H1 (cell line): ENCODE results near the gene BCLAF3. TPM values are rescaled to one million over a fixed set of nuclear protein-coding genes. Genes with fewer than 3 reads are reported as not detected.

ENCODE experiments used
- CTCF ChIA-PET: fragments of 300-600 bp; sonication (Branson Sonifier 250); formaldehyde crosslinking; loops from one replicate; lab custom pipeline; 2021; ENCODE audit not compliant: partially characterized antibody; lab: Charles Lee
- POLR2A ChIA-PET: fragments of 300-600 bp; sonication (Branson Sonifier 250); formaldehyde crosslinking; loops from one replicate; lab custom pipeline; 2021; ENCODE audit warnings: inconsistent platforms; ENCODE audit not compliant: partially characterized antibody; lab: Charles Lee
- DNase-seq, 2 experiments: peaks; one replicate each; pipeline versions ENCODE4 v3.0.0 to v3.0.0-alpha.2; 2010 to 2022; ENCODE audit warnings: low spot score in 2 of 2, low read depth in 1 of 2, mixed read lengths in 1 of 2
- FAIRE-seq: peaks from 2 replicates; lab custom pipeline; 2011; peaks lifted over from hg19 to GRCh38; lab: Jason Lieb, UNC
- H2AFZ ChIP-seq: 2 replicates; pipeline ENCODE4 v1.8.1; 2012; ENCODE audit warnings: low read length, inconsistent platforms
- H2AK5ac ChIP-seq: 2 replicates; pipeline ENCODE4 v1.6.1; 2013; ENCODE audit warnings: low read depth, low read length
- H2BK120ac ChIP-seq: replicated peaks from 2 replicates; pipeline ENCODE3; 2013; ENCODE audit warnings: low read depth, low read length, inconsistent platforms
- H2BK12ac ChIP-seq: 2 replicates; pipeline ENCODE4 v1.6.1; 2013; ENCODE audit warnings: low read depth, low read length
- H2BK15ac ChIP-seq: 2 replicates; pipeline ENCODE4 v1.6.1; 2013; ENCODE audit warnings: low read length
- H2BK20ac ChIP-seq: 2 replicates; pipeline ENCODE4 v1.6.1; 2013; ENCODE audit warnings: low read length
- H2BK5ac ChIP-seq: 2 replicates; pipeline ENCODE4 v1.6.1; 2013; ENCODE audit warnings: low read depth, low read length
- H3K14ac ChIP-seq: 2 replicates; pipeline ENCODE4 v1.6.1; 2013; ENCODE audit warnings: inconsistent platforms; ENCODE audit not compliant: insufficient read length
- H3K18ac ChIP-seq: 2 replicates; pipeline ENCODE4 v1.6.1; 2013; ENCODE audit warnings: low read length; ENCODE audit errors: extremely low read depth
- H3K23ac ChIP-seq: 2 replicates; pipeline ENCODE4 v1.6.1; 2013; ENCODE audit warnings: inconsistent platforms; ENCODE audit not compliant: insufficient read length
- H3K23me2 ChIP-seq: 2 replicates; pipeline ENCODE4 v1.6.1; 2013; ENCODE audit warnings: low read depth, low read length
- H3K27ac ChIP-seq: 2 replicates; pipeline ENCODE4 v1.6.1; 2011; ENCODE audit warnings: low read depth, low read length, inconsistent platforms
- H3K27me3 ChIP-seq, 4 experiments: replicated peaks in 1 of 4; 1 replicate in 1 of 4; 2 replicates in 3 of 4; pipeline versions ENCODE4 v1.6.1 to v1.8.1; 2011 to 2013; ENCODE audit warnings: low read length in 3 of 4, mild to moderate bottlenecking in 3 of 4, inconsistent platforms in 2 of 4, mixed read lengths in 2 of 4, moderate library complexity in 1 of 4; ENCODE audit not compliant: control insufficient read depth in 3 of 4, insufficient read depth in 3 of 4; ENCODE audit errors: extremely low read depth in 1 of 4
- H3K36me3 ChIP-seq, 4 experiments: 2 replicates each; pipeline versions ENCODE4 v1.6.1 to v1.8.1; 2011 to 2013; ENCODE audit warnings: mild to moderate bottlenecking in 4 of 4, low read length in 3 of 4, moderate library complexity in 2 of 4, control low read depth in 1 of 4, inconsistent platforms in 1 of 4; ENCODE audit not compliant: insufficient read depth in 4 of 4, control insufficient read depth in 2 of 4
- H3K4ac ChIP-seq: replicated peaks from 2 replicates; pipeline ENCODE3; 2013; ENCODE audit warnings: low read length, low read depth, mixed read lengths, inconsistent platforms; ENCODE audit not compliant: insufficient read length
- H3K4me1 ChIP-seq, 4 experiments: replicated peaks in 1 of 4; 1 replicate in 1 of 4; 2 replicates in 3 of 4; pipeline versions ENCODE4 v1.6.1 to v1.8.1; 2011 to 2013; ENCODE audit warnings: low read length in 3 of 4, inconsistent platforms in 2 of 4, mixed read lengths in 1 of 4; ENCODE audit not compliant: insufficient read depth in 4 of 4, control insufficient read depth in 3 of 4
- H3K4me2 ChIP-seq, 2 experiments: 2 replicates each; pipeline versions ENCODE4 v1.6.1 to v1.8.1; 2011 to 2013; ENCODE audit warnings: low read depth in 2 of 2, low read length in 2 of 2, control low read depth in 1 of 2, inconsistent platforms in 1 of 2, mild to moderate bottlenecking in 1 of 2; ENCODE audit not compliant: insufficient read depth in 1 of 2
- H3K4me3 ChIP-seq, 4 experiments: fragments of 200-600, 300-600 bp in 1 of 4; sonication (generic), shearing (Covaris generic), sonication (Bioruptor Twin) in 1 of 4; 2 replicates each; pipeline versions ENCODE4 v1.5.1 to v1.8.1; 2011 to 2016; ENCODE audit warnings: low read length in 4 of 4, low read depth in 3 of 4, control low read depth in 2 of 4, inconsistent platforms in 2 of 4, mild to moderate bottlenecking in 2 of 4, mixed read lengths in 1 of 4, moderate library complexity in 1 of 4; ENCODE audit not compliant: insufficient read depth in 2 of 4; ENCODE audit errors: extremely low read depth in 1 of 4
- H3K56ac ChIP-seq: replicated peaks from 2 replicates; pipeline ENCODE3; 2013; ENCODE audit warnings: low read depth, mild to moderate bottlenecking, mixed read lengths, low read length, inconsistent platforms; ENCODE audit not compliant: insufficient read length
- H3K79me1 ChIP-seq: 2 replicates; pipeline ENCODE4 v1.6.1; 2013; ENCODE audit warnings: low read depth, low read length, control low read depth
- H3K79me2 ChIP-seq, 2 experiments: 2 replicates each; pipeline versions ENCODE4 v1.6.1 to v1.8.1; 2012 to 2013; ENCODE audit warnings: low read length in 2 of 2, mild to moderate bottlenecking in 2 of 2, inconsistent platforms in 1 of 2; ENCODE audit not compliant: insufficient read depth in 2 of 2, control insufficient read depth in 1 of 2
- H3K9ac ChIP-seq, 4 experiments: replicated peaks in 1 of 4; 1 replicate in 1 of 4; 2 replicates in 3 of 4; pipeline versions ENCODE4 v1.6.1 to v1.8.1; 2011 to 2013; ENCODE audit warnings: low read depth in 3 of 4, low read length in 3 of 4, control low read depth in 2 of 4, mild to moderate bottlenecking in 2 of 4, moderate library complexity in 2 of 4, inconsistent platforms in 1 of 4; ENCODE audit errors: extremely low read depth in 1 of 4
- H3K9me3 ChIP-seq, 2 experiments: 2 replicates each; pipeline versions ENCODE4 v1.6.1 to v1.8.1; 2012 to 2013; ENCODE audit warnings: mild to moderate bottlenecking in 2 of 2, moderate library complexity in 2 of 2, control low read depth in 1 of 2, inconsistent platforms in 1 of 2, low read depth in 1 of 2, low read length in 1 of 2, mixed read lengths in 1 of 2; ENCODE audit not compliant: insufficient read depth in 2 of 2
- H4K20me1 ChIP-seq, 2 experiments: replicated peaks in 1 of 2; 2 replicates each; pipeline versions ENCODE3 to v1.8.1; 2011 to 2013; ENCODE audit warnings: inconsistent platforms in 2 of 2, low read length in 2 of 2, mild to moderate bottlenecking in 1 of 2; ENCODE audit not compliant: insufficient read depth in 2 of 2, control insufficient read depth in 1 of 2
- H4K5ac ChIP-seq: 2 replicates; pipeline ENCODE4 v1.6.1; 2013; ENCODE audit warnings: low read length, low read depth, mixed read lengths, inconsistent platforms; ENCODE audit not compliant: insufficient read length
- H4K8ac ChIP-seq: 2 replicates; pipeline ENCODE4 v1.8.0; 2013; ENCODE audit warnings: mild to moderate bottlenecking, moderate library complexity, low read length, inconsistent platforms; ENCODE audit not compliant: insufficient read depth; ENCODE audit errors: extremely low read depth
- H4K91ac ChIP-seq: replicated peaks from 2 replicates; pipeline ENCODE3; 2013; ENCODE audit warnings: low read length, mixed read lengths, inconsistent platforms; ENCODE audit not compliant: insufficient read length
- FOSL1 ChIP-seq: IDR thresholded peaks from 2 replicates; pipeline ENCODE4 v1.6.1; 2011; ENCODE audit warnings: mild to moderate bottlenecking, low read depth, low read length, moderate library complexity; ENCODE audit not compliant: insufficient read depth
- HDAC2 ChIP-seq, 2 experiments: fragments of 300-600 bp in 1 of 2; sonication (generic) in 1 of 2; IDR thresholded peaks; 2 replicates each; pipeline ENCODE4 v1.6.1; 2011 to 2012; ENCODE audit warnings: low read depth in 2 of 2, low read length in 2 of 2, mild to moderate bottlenecking in 2 of 2, moderate library complexity in 2 of 2, borderline replicate concordance in 1 of 2, inconsistent platforms in 1 of 2
- HDAC6 ChIP-seq: IDR thresholded peaks from one replicate; pipeline ENCODE4 v1.7.1; 2012; ENCODE audit warnings: low read depth, mild to moderate bottlenecking, inconsistent platforms, low read length, moderate library complexity
- JUN ChIP-seq: IDR thresholded peaks from 2 replicates; pipeline ENCODE4 v1.6.1; 2011; ENCODE audit warnings: low read depth, mild to moderate bottlenecking, improper control_type of control experiment, low read length
- RAD21 ChIP-seq, 2 experiments: IDR thresholded peaks in 1 of 2; conservative IDR thresholded peaks in 1 of 2; 2 replicates each; pipeline ENCODE4 v1.6.1; 2011; ENCODE audit warnings: low read depth in 2 of 2, low read length in 2 of 2, improper control_type of control experiment in 1 of 2, inconsistent platforms in 1 of 2, mild to moderate bottlenecking in 1 of 2, moderate library complexity in 1 of 2
- SIN3A ChIP-seq, 2 experiments: IDR thresholded peaks in 1 of 2; conservative IDR thresholded peaks in 1 of 2; 2 replicates each; pipeline ENCODE4 v1.6.1; 2011 to 2012; ENCODE audit warnings: low read length in 2 of 2, improper control_type of control experiment in 1 of 2, low read depth in 1 of 2, mild to moderate bottlenecking in 1 of 2
- SP2 ChIP-seq: IDR thresholded peaks from 2 replicates; pipeline ENCODE4 v1.6.1; 2012; ENCODE audit warnings: mild to moderate bottlenecking, low read length, inconsistent platforms
- USF2 ChIP-seq: IDR thresholded peaks from 2 replicates; pipeline ENCODE4 v1.6.1; 2011; ENCODE audit warnings: low read length, improper control_type of control experiment
- WGBS, 2 experiments: shearing (Covaris generic) in 1 of 2; methylation state at CpG; one replicate each; pipeline versions ENCODE4 v1.1.6 to v1.1.7; 2013 to 2015; ENCODE audit warnings: low lambda C conversion rate in 2 of 2, mixed read lengths in 2 of 2, inconsistent platforms in 1 of 2, low coverage in 1 of 2, missing lambda C conversion rate in 1 of 2; ENCODE audit not compliant: insufficient replicate concordance in 2 of 2, insufficient coverage in 1 of 2, insufficient read length in 1 of 2; ENCODE audit errors: extremely low coverage in 1 of 2, missing lambda C conversion rate in 1 of 2; 5-methylcytosine and 5-hydroxymethylcytosine counted together
- polyA plus RNA-seq, 7 experiments: library from polyadenylated mRNA; depleted of rRNA in 3 of 7; stranded (reverse) in 5 of 7; unstranded in 2 of 7; fragments of >200 nt in 5 of 7; fragments of 200-250 nt in 2 of 7; gene quantifications; 1 replicate in 5 of 7; 2 replicates in 1 of 7; 4 replicates in 1 of 7; pipeline versions ENCODE4 v1.2.1 to v1.2.3, GENCODE V29; 2011 to 2013; ENCODE audit warnings: missing spikeins in 2 of 7, mixed read lengths in 2 of 7
- total RNA-seq: library from RNA; stranded (reverse); fragmentation: NEBNext Ultra II Directional; extraction: Animal tissue kit (Norgen Biotek cat#: 25700); gene quantifications from 2 replicates; pipeline ENCODE4 v1.2.1, GENCODE V29; 2021

The BCLAF3 gene
- total and polyA plus RNA-seq, 2 of the 8 experiments (the other 6 are each of a cell fraction or from before 2014, with no cell fraction given), result 1.3 to 9.0 TPM

GRCh38 chrX:20007962-20008622 is 17.2 kb upstream of the BCLAF3 start:
- POLR2A ChIA-PET, result interaction anchor here (0.7 kb wide), 1 partner anchor 107 kb away, joined by 3 read pairs; no protein-coding TSS in a partner anchor
- H2AFZ ChIP-seq, result no peak overlapping the region
- no peak overlapping the region for H2BK120ac ChIP-seq
- H3K27me3 ChIP-seq, result no peaks in the 10 kb centered on the region
- H3K23me2 ChIP-seq, result no peaks in the 10 kb centered on the region
- H3K27ac ChIP-seq, result no peak overlapping the region
- no peak overlapping the region for H3K23ac ChIP-seq
- CTCF ChIA-PET, result interaction anchor here (0.6 to 1.8 kb wide), 4 partner anchors 37 to 124 kb away, joined by 3 to 7 read pairs (median 4); no protein-coding TSS in a partner anchor
- no peaks in the 10 kb centered on the region for H3K36me3 ChIP-seq
- no peak overlapping the region for H2BK12ac ChIP-seq
- H3K14ac ChIP-seq, result no peak overlapping the region
- WGBS, 2 experiments, result 83% methylated on average over 7 of the region's 7 CpGs; no CpG with 5 or more reads in 1 of the 2 experiments
- no peak overlapping the region for H3K4me2 ChIP-seq
- no peaks in the 10 kb centered on the region for H3K79me1 ChIP-seq
- H4K8ac ChIP-seq, result no peak overlapping the region
- H2BK15ac ChIP-seq, result no peak overlapping the region
- H4K5ac ChIP-seq, result no peak overlapping the region
- H3K4ac ChIP-seq, result no peak overlapping the region
- no peak overlapping the region for H3K9ac ChIP-seq
- no peak overlapping the region for H2BK5ac ChIP-seq
- no peak overlapping the region for H2AK5ac ChIP-seq
- H4K91ac ChIP-seq, result no peak overlapping the region
- no peak overlapping the region for H2BK20ac ChIP-seq
- TF ChIP-seq USF2 (no peak), FOSL1 (no peak), HDAC2 (IDR thresholded peaks at IDR 0.05; ENCODE audit: borderline replicate concordance in 1 of 2, low read depth in 2 of 2, low read length in 2 of 2) (no peak), HDAC6 (no peak), JUN (no peak), RAD21 (IDR thresholded peaks at IDR 0.05 in 1 of 2, conservative IDR thresholded peaks at IDR 0.05 in 1 of 2; ENCODE audit: low read depth in 2 of 2, low read length in 2 of 2) (no peak), SIN3A (conservative IDR thresholded peaks at IDR 0.05 in 1 of 2, IDR thresholded peaks at IDR 0.05 in 1 of 2; ENCODE audit: low read depth in 1 of 2, low read length in 2 of 2) (no peak), SP2 (no peak)
- H3K18ac ChIP-seq, result no peak overlapping the region
- no peaks in the 10 kb centered on the region for H4K20me1 ChIP-seq
- H3K4me1 ChIP-seq, result no peaks in the 10 kb centered on the region
- H3K9me3 ChIP-seq, result no peaks in the 10 kb centered on the region
- FAIRE-seq, result no peak
- no peaks in the 10 kb centered on the region for H3K79me2 ChIP-seq
- no peak for DNase-seq
- H3K56ac ChIP-seq, result no peak overlapping the region
- H3K4me3 ChIP-seq, result no peak overlapping the region
